IMR-90 (cell line): ENCODE data around the gene MEIKIN. TPM values are rescaled to one million over a fixed set of nuclear protein-coding genes. Genes with fewer than 3 reads are reported as not detected.

ENCODE experiments used
- ATAC-seq: fragments of 200-7000 bp; cut with Tn5 transposase; 2 replicates; pipeline ENCODE4 v1.9.1; 2020; ENCODE audit warnings: low read depth, mild to moderate bottlenecking, moderate library complexity
- BruUV-seq: library from RNA; stranded (reverse); fragments of 400-500 nt; replicated peaks from 2 replicates; lab custom pipeline; 2021; lab: Mats Ljungman, UMichigan
- CTCF ChIA-PET: fragments of 300-600 bp; formaldehyde crosslinking; extraction: SDS; loops from one replicate; lab custom pipeline; 2021; ENCODE audit warnings: antibody characterized with exemption; lab: Yijun Ruan, JAX
- POLR2A ChIA-PET: fragments of 300-600 bp; sonication (Branson Sonifier 250); formaldehyde crosslinking; loops from one replicate; lab custom pipeline; 2022; ENCODE audit warnings: antibody characterized with exemption; ENCODE audit not compliant: unreplicated experiment; lab: Charles Lee
- DNase-seq: peaks from one replicate; pipeline ENCODE4 v3.0.0; 2013
- H2AFZ ChIP-seq: replicated peaks from 2 replicates; pipeline ENCODE3; 2013; ENCODE audit warnings: low read length, mild to moderate bottlenecking; ENCODE audit not compliant: poor library complexity
- H2AK5ac ChIP-seq: 2 replicates; pipeline ENCODE4 v1.6.1; 2013; ENCODE audit warnings: low read depth, low read length, inconsistent platforms
- H2AK9ac ChIP-seq: replicated peaks from 2 replicates; pipeline ENCODE3; 2013; ENCODE audit warnings: mild to moderate bottlenecking, low read depth, low read length, moderate library complexity; ENCODE audit not compliant: poor library complexity
- H2BK120ac ChIP-seq: 2 replicates; pipeline ENCODE4 v1.6.1; 2013; ENCODE audit warnings: low read depth, low read length, inconsistent platforms
- H2BK15ac ChIP-seq: 3 replicates; pipeline ENCODE4 v1.6.1; 2013; ENCODE audit warnings: low read depth, low read length, inconsistent platforms
- H2BK20ac ChIP-seq: 2 replicates; pipeline ENCODE4 v1.6.1; 2013; ENCODE audit warnings: low read depth, mild to moderate bottlenecking, inconsistent platforms, low read length, moderate library complexity
- H2BK5ac ChIP-seq: 2 replicates; pipeline ENCODE4 v1.6.1; 2013; ENCODE audit warnings: mild to moderate bottlenecking, low read depth, low read length, inconsistent platforms; ENCODE audit not compliant: poor library complexity, severe bottlenecking
- H3K14ac ChIP-seq: replicated peaks from 2 replicates; pipeline ENCODE4 v1.6.1; 2013; ENCODE audit warnings: low read depth, low read length, inconsistent platforms
- H3K18ac ChIP-seq: 2 replicates; pipeline ENCODE4 v1.6.1; 2013; ENCODE audit warnings: low read depth, low read length, control low read depth
- H3K23ac ChIP-seq: 2 replicates; pipeline ENCODE4 v1.6.1; 2013; ENCODE audit warnings: low read depth, low read length, inconsistent platforms
- H3K27ac ChIP-seq: 2 replicates; pipeline ENCODE4 v1.5.1; 2013; ENCODE audit warnings: mild to moderate bottlenecking, control low read depth, low read length; ENCODE audit not compliant: insufficient read depth
- H3K27me3 ChIP-seq: 2 replicates; pipeline ENCODE4 v1.6.1; 2013; ENCODE audit warnings: low read length; ENCODE audit not compliant: control insufficient read depth, insufficient read depth
- H3K36me3 ChIP-seq: 2 replicates; pipeline ENCODE4 v1.6.1; 2013; ENCODE audit warnings: low read length, mixed read lengths; ENCODE audit not compliant: control insufficient read depth, insufficient read depth
- H3K4ac ChIP-seq: 2 replicates; pipeline ENCODE4 v1.6.1; 2013; ENCODE audit warnings: low read depth, low read length, inconsistent platforms
- H3K4me1 ChIP-seq: 2 replicates; pipeline ENCODE4 v1.6.1; 2013; ENCODE audit warnings: low read length, mixed read lengths; ENCODE audit not compliant: control insufficient read depth, insufficient read depth
- H3K4me2 ChIP-seq: 2 replicates; pipeline ENCODE4 v1.6.1; 2013; ENCODE audit warnings: low read depth, mild to moderate bottlenecking, control low read depth, low read length, moderate library complexity
- H3K4me3 ChIP-seq: 2 replicates; pipeline ENCODE4 v1.5.1; 2013; ENCODE audit warnings: low read depth, mild to moderate bottlenecking, control low read depth, low read length, moderate library complexity; ENCODE audit not compliant: insufficient read depth
- H3K56ac ChIP-seq: 2 replicates; pipeline ENCODE4 v1.6.1; 2013; ENCODE audit warnings: low read length, inconsistent platforms; ENCODE audit not compliant: insufficient read depth; ENCODE audit errors: extremely low read depth
- H3K79me1 ChIP-seq, 2 experiments: 2 replicates each; pipeline ENCODE4 v1.6.1; 2013; ENCODE audit warnings: low read length in 2 of 2, inconsistent platforms in 1 of 2, low read depth in 1 of 2
- H3K9ac ChIP-seq: 2 replicates; pipeline ENCODE4 v1.6.1; 2013; ENCODE audit warnings: low read depth, low read length, control low read depth
- H3K9me1 ChIP-seq: 2 replicates; pipeline ENCODE4 v1.6.1; 2013; ENCODE audit warnings: low read length, inconsistent platforms; ENCODE audit not compliant: insufficient read depth
- H3K9me3 ChIP-seq: 2 replicates; pipeline ENCODE4 v1.6.1; 2013; ENCODE audit warnings: low read length; ENCODE audit not compliant: control insufficient read depth, insufficient read depth
- H4K20me1 ChIP-seq: 2 replicates; pipeline ENCODE4 v1.6.1; 2013; ENCODE audit warnings: low read length, inconsistent platforms; ENCODE audit not compliant: insufficient read depth
- H4K5ac ChIP-seq: 2 replicates; pipeline ENCODE4 v1.6.1; 2013; ENCODE audit warnings: mild to moderate bottlenecking, low read depth, low read length, control low read depth
- H4K8ac ChIP-seq, 2 experiments: 2 replicates each; pipeline ENCODE4 v1.6.1; 2013; ENCODE audit warnings: low read depth in 2 of 2, low read length in 2 of 2, control low read depth in 1 of 2, inconsistent platforms in 1 of 2
- H4K91ac ChIP-seq: 2 replicates; pipeline ENCODE4 v1.6.1; 2013; ENCODE audit warnings: low read depth, low read length, inconsistent platforms; ENCODE audit not compliant: insufficient read depth
- BHLHE40 ChIP-seq: fragments of 150-350 bp; IDR thresholded peaks from 2 replicates; pipeline ENCODE4 v1.6.1; 2016; ENCODE audit warnings: mild to moderate bottlenecking, low read depth, low read length
- CEBPB ChIP-seq: IDR thresholded peaks from 2 replicates; pipeline ENCODE4 v1.6.1; 2012; ENCODE audit warnings: low read depth, low read length, improper control_type of control experiment
- CHD1 ChIP-seq: IDR thresholded peaks from 2 replicates; pipeline ENCODE4 v1.6.1; 2012; ENCODE audit warnings: low read depth, low read length, improper control_type of control experiment
- FOS ChIP-seq: fragments of 150-350 bp; IDR thresholded peaks from 2 replicates; pipeline ENCODE4 v1.6.1; 2016; ENCODE audit warnings: low read depth, low read length
- MAFK ChIP-seq: IDR thresholded peaks from 2 replicates; pipeline ENCODE4 v1.6.1; 2012; ENCODE audit warnings: low read depth, low read length, improper control_type of control experiment
- MAZ ChIP-seq: IDR thresholded peaks from 2 replicates; pipeline ENCODE4 v1.6.1; 2012; ENCODE audit warnings: low read depth, mild to moderate bottlenecking, low read length, improper control_type of control experiment, moderate library complexity, borderline replicate concordance
- MXI1 ChIP-seq: IDR thresholded peaks from 2 replicates; pipeline ENCODE4 v1.6.1; 2012; ENCODE audit warnings: low read depth, mild to moderate bottlenecking, low read length, moderate library complexity, borderline replicate concordance
- NFE2L2 ChIP-seq: fragments of 150-350 bp; IDR thresholded peaks from 2 replicates; pipeline ENCODE4 v1.6.1; 2016; ENCODE audit warnings: low read depth, mild to moderate bottlenecking, low read length
- POLR2A ChIP-seq: IDR thresholded peaks from 2 replicates; pipeline ENCODE4 v1.6.1; 2012; ENCODE audit warnings: mild to moderate bottlenecking, low read depth, low read length
- RAD21 ChIP-seq: IDR thresholded peaks from 2 replicates; pipeline ENCODE4 v1.6.1; 2012; ENCODE audit warnings: low read length, improper control_type of control experiment
- RCOR1 ChIP-seq: IDR thresholded peaks from 2 replicates; pipeline ENCODE4 v1.6.1; 2012; ENCODE audit warnings: mild to moderate bottlenecking, low read length, improper control_type of control experiment; ENCODE audit not compliant: insufficient replicate concordance
- RFX5 ChIP-seq: IDR thresholded peaks from 2 replicates; pipeline ENCODE4 v1.8.0; 2012; ENCODE audit warnings: low read depth, mild to moderate bottlenecking, low read length, moderate library complexity
- SMC3 ChIP-seq: fragments of 150-350 bp; IDR thresholded peaks from 2 replicates; pipeline ENCODE4 v1.6.1; 2016; ENCODE audit warnings: low read depth, mild to moderate bottlenecking, antibody characterized with exemption, low read length, moderate library complexity
- WGBS, 2 experiments: methylation state at CpG; one replicate each; pipeline versions ENCODE4 v1.1.5 to v1.1.7; 2013; ENCODE audit warnings: missing lambda C conversion rate in 2 of 2; ENCODE audit not compliant: insufficient read length in 1 of 2; ENCODE audit errors: extremely low coverage in 2 of 2; 5-methylcytosine and 5-hydroxymethylcytosine counted together
- dilution Hi-C: fragments of 300-500 bp; cut with HindIII; formaldehyde crosslinking; loops from one replicate; pipeline ENCODE4 v1.14.3; 2018; ENCODE audit warnings: low sequenced_read_pairs; ENCODE audit not compliant: unreplicated experiment
- in situ Hi-C: fragments of 300-500 bp; cut with MboI; formaldehyde crosslinking; loops from 3 replicates; pipeline ENCODE4 v1.14.3; 2019; ENCODE audit warnings: low sequenced_read_pairs, inconsistent platforms, mixed read lengths
- intact Hi-C: fragments of 100-400 bp; cut with micrococcal nuclease; formaldehyde crosslinking; loops from 2 replicates; pipeline ENCODE4 v1.10.0; 2022
- polyA plus RNA-seq, 3 experiments: library from polyadenylated mRNA; depleted of rRNA; stranded (reverse); fragments of >200 nt; gene quantifications; 2 replicates each; pipeline ENCODE4 v1.2.3, GENCODE V29; 2012; ENCODE audit warnings: low replicate concordance in 1 of 3
- total RNA-seq: library from RNA; depleted of rRNA; stranded (reverse); fragments of >200 nt; gene quantifications from 2 replicates; pipeline ENCODE4 v1.2.3, GENCODE V29; 2012
- TF ChIP-seq, protein P1 (sequence below): fragments of 150-350 bp; IDR thresholded peaks from 2 replicates; pipeline ENCODE4 v1.6.1; 2017; ENCODE audit warnings: mild to moderate bottlenecking, antibody characterized with exemption, low read length, low read depth
- TF ChIP-seq, protein P2 (sequence below): conservative IDR thresholded peaks from 2 replicates; pipeline ENCODE4 v1.5.1; 2012; ENCODE audit warnings: mild to moderate bottlenecking, low read depth, low read length, improper control_type of control experiment
- TF ChIP-seq, protein P3 (sequence below): fragments of 150-350 bp; IDR thresholded peaks from 2 replicates; pipeline ENCODE4 v1.6.1; 2016; ENCODE audit warnings: low read depth, mild to moderate bottlenecking, low read length, moderate library complexity, borderline replicate concordance

Gene MEIKIN
- total and polyA plus RNA-seq, 2 of the 4 experiments (the other 2 are of a cell fraction): not detected

- Histone ChIP-seq H4K8ac (no peak overlapping the region), H3K18ac (no peak overlapping the region), H3K27me3 (no peaks in the 10 kb centered on the region), H3K4me2 (peak overlapping the region; percentile 57), H2BK15ac (no peak overlapping the region), H4K20me1 (peaks cover 62% of the 10 kb centered on the region), H3K4me3 (0 out of 2 replicates have a peak overlapping the region, but pooled peaks have one; percentile 7), H3K9me3 (no peaks in the 10 kb centered on the region), H2AK5ac (0 out of 2 replicates have a peak overlapping the region, but pooled peaks have one; percentile 4), H3K56ac (no peak overlapping the region), H3K9me1 (no peaks in the 10 kb centered on the region), H2AFZ (no peak overlapping the region), H3K27ac (no peak overlapping the region), H3K4me1 (peaks cover 2% of the 10 kb centered on the region), H3K79me1 (peaks cover 0 to 36% of the 10 kb centered on the region in 2 experiments), H3K36me3 (peaks cover 2% of the 10 kb centered on the region; the same call in 1 of the 2 replicates), H3K14ac (no peak overlapping the region), H3K9ac (no peak overlapping the region), H3K4ac (no peak overlapping the region; the same call in 1 of the 2 replicates), H4K5ac (no peak overlapping the region), H3K23ac (peak overlapping the region; percentile 69; the same call in 1 of the 2 replicates), H2BK120ac (no peak overlapping the region), H2BK5ac (no peak overlapping the region), H2AK9ac (no peak overlapping the region), H2BK20ac (no peak overlapping the region), H4K91ac (no peak overlapping the region)
- ChIA-PET CTCF (no interaction called here), POLR2A (no interaction called here)
- intact Hi-C loops: loop anchor here (10.0 kb wide), 1 partner anchor 360 kb away; no protein-coding TSS in a partner anchor
- TF ChIP-seq CHD1 (no peak), RFX5 (no peak), RAD21 (no peak), MAFK (no peak), MXI1 (no peak), BHLHE40 (no peak), CEBPB (no peak), SMC3 (no peak), POLR2A (no peak), NFE2L2 (no peak), FOS (no peak), RCOR1 (no peak), MAZ (no peak)
- TF ChIP-seq, protein P1, sequence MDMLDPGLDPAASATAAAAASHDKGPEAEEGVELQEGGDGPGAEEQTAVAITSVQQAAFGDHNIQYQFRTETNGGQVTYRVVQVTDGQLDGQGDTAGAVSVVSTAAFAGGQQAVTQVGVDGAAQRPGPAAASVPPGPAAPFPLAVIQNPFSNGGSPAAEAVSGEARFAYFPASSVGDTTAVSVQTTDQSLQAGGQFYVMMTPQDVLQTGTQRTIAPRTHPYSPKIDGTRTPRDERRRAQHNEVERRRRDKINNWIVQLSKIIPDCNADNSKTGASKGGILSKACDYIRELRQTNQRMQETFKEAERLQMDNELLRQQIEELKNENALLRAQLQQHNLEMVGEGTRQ: no peak
- TF ChIP-seq, protein P2, sequence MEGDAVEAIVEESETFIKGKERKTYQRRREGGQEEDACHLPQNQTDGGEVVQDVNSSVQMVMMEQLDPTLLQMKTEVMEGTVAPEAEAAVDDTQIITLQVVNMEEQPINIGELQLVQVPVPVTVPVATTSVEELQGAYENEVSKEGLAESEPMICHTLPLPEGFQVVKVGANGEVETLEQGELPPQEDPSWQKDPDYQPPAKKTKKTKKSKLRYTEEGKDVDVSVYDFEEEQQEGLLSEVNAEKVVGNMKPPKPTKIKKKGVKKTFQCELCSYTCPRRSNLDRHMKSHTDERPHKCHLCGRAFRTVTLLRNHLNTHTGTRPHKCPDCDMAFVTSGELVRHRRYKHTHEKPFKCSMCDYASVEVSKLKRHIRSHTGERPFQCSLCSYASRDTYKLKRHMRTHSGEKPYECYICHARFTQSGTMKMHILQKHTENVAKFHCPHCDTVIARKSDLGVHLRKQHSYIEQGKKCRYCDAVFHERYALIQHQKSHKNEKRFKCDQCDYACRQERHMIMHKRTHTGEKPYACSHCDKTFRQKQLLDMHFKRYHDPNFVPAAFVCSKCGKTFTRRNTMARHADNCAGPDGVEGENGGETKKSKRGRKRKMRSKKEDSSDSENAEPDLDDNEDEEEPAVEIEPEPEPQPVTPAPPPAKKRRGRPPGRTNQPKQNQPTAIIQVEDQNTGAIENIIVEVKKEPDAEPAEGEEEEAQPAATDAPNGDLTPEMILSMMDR: no peak
- TF ChIP-seq, protein P3, sequence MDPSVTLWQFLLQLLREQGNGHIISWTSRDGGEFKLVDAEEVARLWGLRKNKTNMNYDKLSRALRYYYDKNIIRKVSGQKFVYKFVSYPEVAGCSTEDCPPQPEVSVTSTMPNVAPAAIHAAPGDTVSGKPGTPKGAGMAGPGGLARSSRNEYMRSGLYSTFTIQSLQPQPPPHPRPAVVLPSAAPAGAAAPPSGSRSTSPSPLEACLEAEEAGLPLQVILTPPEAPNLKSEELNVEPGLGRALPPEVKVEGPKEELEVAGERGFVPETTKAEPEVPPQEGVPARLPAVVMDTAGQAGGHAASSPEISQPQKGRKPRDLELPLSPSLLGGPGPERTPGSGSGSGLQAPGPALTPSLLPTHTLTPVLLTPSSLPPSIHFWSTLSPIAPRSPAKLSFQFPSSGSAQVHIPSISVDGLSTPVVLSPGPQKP: no peak
- ATAC-seq: no peak
- DNase-seq: no peak
- BruUV-seq: TSS peak; percentile 30
- WGBS, 2 experiments: no CpG with 5 or more reads among the region's 4 CpGs
- in situ Hi-C loops: no loop called here
- dilution Hi-C loops: no loop called here
These were observed 150.9 kb downstream of the MEIKIN start for GRCh38 chr5:131794586-131794985.
